Keratinocyte (primary cell): ENCODE results near the gene PFN2. TPM values are rescaled to one million over a fixed set of nuclear protein-coding genes. Genes with fewer than 3 reads are reported as not detected.

Experiments used
- DNase-seq: peaks from one replicate; pipeline ENCODE4 v3.0.0-alpha.2; 2011; ENCODE audit warnings: low read depth, missing footprints, low spot score
- FAIRE-seq: peaks from 2 replicates; lab custom pipeline; 2011; peaks lifted over from hg19 to GRCh38; lab: Jason Lieb, UNC
- H2AFZ ChIP-seq: 2 replicates; pipeline ENCODE4 v1.6.0; 2012; ENCODE audit warnings: low read length, control low read depth, inconsistent platforms; ENCODE audit not compliant: control insufficient read depth
- H3K27ac ChIP-seq: 2 replicates; pipeline ENCODE4 v1.5.1; 2011; ENCODE audit warnings: low read length; ENCODE audit not compliant: control insufficient read depth, insufficient read depth
- H3K27me3 ChIP-seq: 3 replicates; pipeline ENCODE4 v1.6.0; 2011; ENCODE audit warnings: low read length; ENCODE audit not compliant: control insufficient read depth, insufficient read depth; ENCODE audit errors: extremely low read depth
- H3K36me3 ChIP-seq, 2 experiments: 2 replicates in 1 of 2; 3 replicates in 1 of 2; pipeline ENCODE4 v1.5.1; 2011; ENCODE audit warnings: low read length in 2 of 2, mild to moderate bottlenecking in 1 of 2; ENCODE audit not compliant: control insufficient read depth in 2 of 2, insufficient read depth in 2 of 2; ENCODE audit errors: extremely low read depth in 1 of 2
- H3K4me1 ChIP-seq: 3 replicates; pipeline ENCODE4 v1.5.1; 2011; ENCODE audit warnings: low read length; ENCODE audit not compliant: control insufficient read depth, insufficient read depth; ENCODE audit errors: extremely low read depth
- H3K4me2 ChIP-seq: 3 replicates; pipeline ENCODE4 v1.6.0; 2011; ENCODE audit warnings: low read depth, low read length; ENCODE audit not compliant: control insufficient read depth, insufficient read depth; ENCODE audit errors: extremely low read depth
- H3K4me3 ChIP-seq, 3 experiments: fragments of 200-600 bp in 1 of 3; sonication (generic) in 1 of 3; 2 replicates in 2 of 3; 3 replicates in 1 of 3; pipeline ENCODE4 v1.5.1; 2011 to 2016; ENCODE audit warnings: low read length in 3 of 3, mild to moderate bottlenecking in 3 of 3, control low read depth in 2 of 3, inconsistent platforms in 1 of 3, low read depth in 1 of 3, mixed read lengths in 1 of 3, mixed run types in 1 of 3, moderate library complexity in 1 of 3; ENCODE audit not compliant: control insufficient read depth in 2 of 3, insufficient read depth in 2 of 3; ENCODE audit errors: extremely low read depth in 1 of 3
- H3K79me2 ChIP-seq: 2 replicates; pipeline ENCODE4 v1.6.0; 2012; ENCODE audit warnings: low read length; ENCODE audit not compliant: control insufficient read depth, insufficient read depth
- H3K9ac ChIP-seq: 3 replicates; pipeline ENCODE4 v1.6.0; 2011; ENCODE audit warnings: low read length; ENCODE audit not compliant: control insufficient read depth, insufficient read depth; ENCODE audit errors: extremely low read depth
- H3K9me1 ChIP-seq: 3 replicates; pipeline ENCODE4 v1.6.0; 2011; ENCODE audit warnings: low read length; ENCODE audit not compliant: control insufficient read depth, insufficient read depth; ENCODE audit errors: extremely low read depth
- H3K9me3 ChIP-seq: 2 replicates; pipeline ENCODE4 v1.5.1; 2012; ENCODE audit warnings: low read depth, low read length; ENCODE audit not compliant: control insufficient read depth
- H4K20me1 ChIP-seq: 3 replicates; pipeline ENCODE4 v1.6.0; 2011; ENCODE audit warnings: low read length; ENCODE audit not compliant: control insufficient read depth, insufficient read depth; ENCODE audit errors: extremely low read depth
- EZH2 ChIP-seq: IDR thresholded peaks from one replicate; pipeline ENCODE4 v1.6.1; 2012; ENCODE audit warnings: inconsistent platforms, mild to moderate bottlenecking, low read length, moderate library complexity
- dilution Hi-C: fragments of 300-500 bp; cut with MboI; formaldehyde crosslinking; loops from one replicate; pipeline ENCODE4 v1.7.0; 2020; ENCODE audit warnings: low sequenced_read_pairs; ENCODE audit not compliant: extremely low pct_ligation_motif_present
- polyA plus RNA-seq, 5 experiments: library from polyadenylated mRNA; depleted of rRNA in 3 of 5; stranded (reverse) in 3 of 5; stranded (forward) in 1 of 5; unstranded in 1 of 5; fragments of >200 nt; gene quantifications; 1 replicate in 1 of 5; 2 replicates in 3 of 5; 3 replicates in 1 of 5; pipeline versions ENCODE4 v1.2.1 to v1.2.3, GENCODE V29; 2011 to 2012; ENCODE audit warnings: missing spikeins in 2 of 5, low read depth in 1 of 5, low replicate concordance in 1 of 5
- TF ChIP-seq, protein P1 (sequence below), 3 experiments: IDR thresholded peaks in 1 of 3; conservative IDR thresholded peaks in 1 of 3; optimal IDR thresholded peaks in 1 of 3; 2 replicates in 2 of 3; 3 replicates in 1 of 3; pipeline versions ENCODE3 to v1.5.1; 2011; ENCODE audit warnings: low read length in 3 of 3, mild to moderate bottlenecking in 3 of 3, moderate library complexity in 2 of 3, control low read depth in 1 of 3, inconsistent platforms in 1 of 3; ENCODE audit not compliant: insufficient read depth in 2 of 3; ENCODE audit errors: extremely low read depth in 1 of 3

Gene PFN2
- polyA plus RNA-seq, 1 donor (not counting 4 experiments of a cell fraction or from before 2014, with no cell fraction given): 334 TPM

DNA sequence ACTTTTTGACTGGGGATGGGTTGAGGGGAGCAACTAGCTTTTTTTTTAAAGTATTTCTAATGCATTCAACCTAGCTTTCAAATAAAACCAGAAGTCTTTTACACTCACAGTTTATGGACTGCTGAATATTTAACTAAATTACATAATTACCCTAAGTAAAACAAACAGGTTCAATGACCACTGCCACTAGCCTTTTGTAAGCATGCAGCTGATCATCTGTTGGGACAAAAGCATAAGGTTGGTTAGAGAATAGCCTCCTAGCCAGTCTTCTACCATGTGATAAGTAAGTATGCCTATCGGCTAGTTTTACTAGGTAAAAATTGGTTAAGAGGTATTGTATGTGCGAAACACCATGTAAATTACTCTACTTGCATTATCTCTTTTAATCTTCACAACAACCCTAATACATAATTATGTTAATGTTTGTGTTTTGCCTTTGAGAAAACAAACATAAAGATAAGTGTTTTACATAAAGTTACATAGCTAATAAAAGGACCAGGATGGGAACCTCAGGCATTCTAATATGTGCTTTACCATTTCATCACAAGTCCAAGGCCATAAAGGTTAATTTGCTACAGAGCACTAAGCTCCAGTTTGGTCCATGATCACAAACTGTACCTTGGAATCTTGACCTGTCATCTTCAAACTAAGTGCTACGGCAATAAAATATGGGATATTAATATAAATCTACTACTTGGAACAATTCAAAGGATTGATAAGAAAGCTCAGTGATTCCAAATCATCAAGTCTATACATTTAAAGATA is 13.2 kb downstream of the PFN2 start:
- Histone ChIP-seq H4K20me1 (no peaks in the 10 kb centered on the region), H2AFZ (no peak overlapping the region), H3K4me1 (peaks cover 5% of the 10 kb centered on the region), H3K4me3 (no peak overlapping the region), H3K9ac (no peak overlapping the region), H3K36me3 (peaks cover 0 to 3% of the 10 kb centered on the region in 2 experiments), H3K9me1 (no peaks in the 10 kb centered on the region), H3K27me3 (no peaks in the 10 kb centered on the region), H3K4me2 (no peak overlapping the region), H3K9me3 (no peaks in the 10 kb centered on the region), H3K27ac (no peak overlapping the region), H3K79me2 (no peaks in the 10 kb centered on the region)
- TF ChIP-seq EZH2: no peak
- TF ChIP-seq, protein P1, sequence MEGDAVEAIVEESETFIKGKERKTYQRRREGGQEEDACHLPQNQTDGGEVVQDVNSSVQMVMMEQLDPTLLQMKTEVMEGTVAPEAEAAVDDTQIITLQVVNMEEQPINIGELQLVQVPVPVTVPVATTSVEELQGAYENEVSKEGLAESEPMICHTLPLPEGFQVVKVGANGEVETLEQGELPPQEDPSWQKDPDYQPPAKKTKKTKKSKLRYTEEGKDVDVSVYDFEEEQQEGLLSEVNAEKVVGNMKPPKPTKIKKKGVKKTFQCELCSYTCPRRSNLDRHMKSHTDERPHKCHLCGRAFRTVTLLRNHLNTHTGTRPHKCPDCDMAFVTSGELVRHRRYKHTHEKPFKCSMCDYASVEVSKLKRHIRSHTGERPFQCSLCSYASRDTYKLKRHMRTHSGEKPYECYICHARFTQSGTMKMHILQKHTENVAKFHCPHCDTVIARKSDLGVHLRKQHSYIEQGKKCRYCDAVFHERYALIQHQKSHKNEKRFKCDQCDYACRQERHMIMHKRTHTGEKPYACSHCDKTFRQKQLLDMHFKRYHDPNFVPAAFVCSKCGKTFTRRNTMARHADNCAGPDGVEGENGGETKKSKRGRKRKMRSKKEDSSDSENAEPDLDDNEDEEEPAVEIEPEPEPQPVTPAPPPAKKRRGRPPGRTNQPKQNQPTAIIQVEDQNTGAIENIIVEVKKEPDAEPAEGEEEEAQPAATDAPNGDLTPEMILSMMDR (optimal IDR thresholded peaks at IDR 0.05 in 1 of 3, IDR thresholded peaks at IDR 0.05 in 1 of 3, conservative IDR thresholded peaks at IDR 0.05 in 1 of 3; ENCODE audit: extremely low read depth in 1 of 3, insufficient read depth in 2 of 3, low read length in 3 of 3): no peak
- DNase-seq (no peak), FAIRE-seq (no peak)
- dilution Hi-C loops: no loop called here

DNA sequence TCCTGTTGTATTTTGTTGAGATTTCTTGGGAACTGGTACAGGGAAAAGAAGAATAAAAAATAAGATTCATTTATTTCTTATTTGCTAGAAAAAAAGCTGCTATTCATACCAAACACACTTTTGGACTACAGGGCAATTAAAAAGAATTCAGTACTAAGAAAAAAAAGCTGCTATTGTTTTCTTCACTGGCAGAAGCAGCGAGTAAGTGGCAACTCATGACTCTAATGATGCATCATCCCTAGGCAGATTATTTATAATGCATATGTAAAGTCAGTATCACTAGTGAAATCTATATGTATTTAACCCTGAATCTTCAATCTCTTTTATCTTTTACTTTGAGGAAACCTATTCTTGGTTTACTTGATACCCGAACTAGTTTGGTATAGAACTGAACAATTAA is 15.2 kb downstream of the PFN2 start:
- Histone ChIP-seq H3K9ac (no peak overlapping the region), H3K36me3 (peaks cover 0 to 3% of the 10 kb centered on the region in 2 experiments), H3K4me3 (no peak overlapping the region), H3K9me1 (no peaks in the 10 kb centered on the region), H3K79me2 (no peaks in the 10 kb centered on the region), H3K27me3 (no peaks in the 10 kb centered on the region), H4K20me1 (no peaks in the 10 kb centered on the region), H3K9me3 (no peaks in the 10 kb centered on the region), H3K4me1 (peaks cover 5% of the 10 kb centered on the region), H3K4me2 (no peak overlapping the region), H2AFZ (no peak overlapping the region), H3K27ac (no peak overlapping the region)
- no peak for DNase-seq
- TF ChIP-seq EZH2: no peak
- TF ChIP-seq, protein P1 (optimal IDR thresholded peaks at IDR 0.05 in 1 of 3, IDR thresholded peaks at IDR 0.05 in 1 of 3, conservative IDR thresholded peaks at IDR 0.05 in 1 of 3; ENCODE audit: extremely low read depth in 1 of 3, insufficient read depth in 2 of 3, low read length in 3 of 3): no peak
- no peak for FAIRE-seq
- dilution Hi-C loops: no loop called here
